Measurements from ENCODE around the gene PPFIA3. TPM values are rescaled to one million over a fixed set of nuclear protein-coding genes. Genes with fewer than 3 reads are reported as not detected.

PPFIA3 gene
- total RNA-seq, 1 experiment from 2014 or later, result 28.1 TPM

GRCh38 chr19:49084206-49085019 lies 34.9 kb upstream of the PPFIA3 start:
- peak overlapping the region; percentile 94 for H3K27ac ChIP-seq (ENCODE audit: low read depth, low read length)
- DNase-seq (ENCODE audit: low read depth, low spot score), result no peak
- peak overlapping the region; percentile 90 for H3K4me2 ChIP-seq (ENCODE audit: low read length)
- POLR2A ChIA-PET, result no interaction called here
- ATAC-seq, result 0 out of 2 replicates have a peak, but pooled peaks have one; percentile 0
- H3K9ac ChIP-seq (ENCODE audit: low read length), result peak overlapping the region; percentile 78
- RAD21 ChIA-PET (ENCODE audit: low non-redundant PET in 1 of 2, low total read pairs in 2 of 2, uncharacterized antibody in 2 of 2, unreplicated experiment in 2 of 2), result no interaction called here
- BruUV-seq (replicated peaks), result TSS peak; percentile 70
- intact Hi-C loops (cut with micrococcal nuclease), result no loop called here
- H4K20me1 ChIP-seq (ENCODE audit: insufficient read depth), result peaks cover 28% of the 10 kb centered on the region; the same call in 1 of the 2 replicates
- TF ChIP-seq REST (IDR thresholded peaks at IDR 0.05; ENCODE audit: low read depth), result no peak
- no peak for TF ChIP-seq JUND (IDR thresholded peaks at IDR 0.05)
- TF ChIP-seq FOSL1 (IDR thresholded peaks at IDR 0.05; ENCODE audit: low read depth), result no peak
- TF ChIP-seq ZFX (IDR thresholded peaks at IDR 0.05), result no peak
- TF ChIP-seq SP1 (IDR thresholded peaks at IDR 0.05; ENCODE audit: low read depth), result no peak
- TF ChIP-seq, protein P1, sequence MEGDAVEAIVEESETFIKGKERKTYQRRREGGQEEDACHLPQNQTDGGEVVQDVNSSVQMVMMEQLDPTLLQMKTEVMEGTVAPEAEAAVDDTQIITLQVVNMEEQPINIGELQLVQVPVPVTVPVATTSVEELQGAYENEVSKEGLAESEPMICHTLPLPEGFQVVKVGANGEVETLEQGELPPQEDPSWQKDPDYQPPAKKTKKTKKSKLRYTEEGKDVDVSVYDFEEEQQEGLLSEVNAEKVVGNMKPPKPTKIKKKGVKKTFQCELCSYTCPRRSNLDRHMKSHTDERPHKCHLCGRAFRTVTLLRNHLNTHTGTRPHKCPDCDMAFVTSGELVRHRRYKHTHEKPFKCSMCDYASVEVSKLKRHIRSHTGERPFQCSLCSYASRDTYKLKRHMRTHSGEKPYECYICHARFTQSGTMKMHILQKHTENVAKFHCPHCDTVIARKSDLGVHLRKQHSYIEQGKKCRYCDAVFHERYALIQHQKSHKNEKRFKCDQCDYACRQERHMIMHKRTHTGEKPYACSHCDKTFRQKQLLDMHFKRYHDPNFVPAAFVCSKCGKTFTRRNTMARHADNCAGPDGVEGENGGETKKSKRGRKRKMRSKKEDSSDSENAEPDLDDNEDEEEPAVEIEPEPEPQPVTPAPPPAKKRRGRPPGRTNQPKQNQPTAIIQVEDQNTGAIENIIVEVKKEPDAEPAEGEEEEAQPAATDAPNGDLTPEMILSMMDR (IDR thresholded peaks at IDR 0.05 in 2 of 3, conservative IDR thresholded peaks at IDR 0.05 in 1 of 3; ENCODE audit: borderline replicate concordance in 1 of 3, insufficient read depth in 1 of 3, low read depth in 2 of 3, low read length in 2 of 3), result no peak
- TF ChIP-seq EZH2phosphoT487 (IDR thresholded peaks at IDR 0.05; ENCODE audit: borderline replicate concordance), result no peak
- peaks cover 41% of the 10 kb centered on the region for H3K79me2 ChIP-seq (ENCODE audit: insufficient read depth, low read length)
- H3K9me2 ChIP-seq (ENCODE audit: insufficient read depth), result no peaks in the 10 kb centered on the region
- H3K4me3 ChIP-seq (replicated peaks in 1 of 2; ENCODE audit: low read depth in 1 of 2, low read length in 2 of 2), result peak overlapping the region; percentile 25 to 86
- H3K4me1 ChIP-seq (ENCODE audit: control insufficient read depth in 1 of 2, insufficient read depth in 2 of 2, low read length in 2 of 2), result peaks cover 6 to 25% of the 10 kb centered on the region in 2 experiments
- no peak overlapping the region for H2AFZ ChIP-seq (ENCODE audit: low read depth, low read length, poor library complexity, severe bottlenecking)
- no peaks in the 10 kb centered on the region for H3K27me3 ChIP-seq (ENCODE audit: insufficient read depth, low read length)
- peaks cover 6 to 24% of the 10 kb centered on the region in 2 experiments; a peak in 3 of 4 replicates for H3K36me3 ChIP-seq (ENCODE audit: control insufficient read depth in 1 of 2, insufficient read depth in 2 of 2, low read length in 2 of 2)
- no peaks in the 10 kb centered on the region for H3K9me3 ChIP-seq (ENCODE audit: control insufficient read depth in 1 of 2, insufficient read depth in 1 of 2, low read depth in 1 of 2, low read length in 2 of 2)
- CTCF ChIA-PET, result no interaction called here
